GM12873 (cell line): Measurements from ENCODE around the gene KIF5A.

Source experiments
- TF ChIP-seq, protein P1 (sequence below): IDR thresholded peaks from 2 replicates; pipeline ENCODE4 v1.5.1; 2012; ENCODE audit warnings: low read depth, mild to moderate bottlenecking, moderate library complexity, low read length, control low read depth; ENCODE audit not compliant: insufficient read depth; ENCODE audit errors: missing control alignments

Gene KIF5A

DNA sequence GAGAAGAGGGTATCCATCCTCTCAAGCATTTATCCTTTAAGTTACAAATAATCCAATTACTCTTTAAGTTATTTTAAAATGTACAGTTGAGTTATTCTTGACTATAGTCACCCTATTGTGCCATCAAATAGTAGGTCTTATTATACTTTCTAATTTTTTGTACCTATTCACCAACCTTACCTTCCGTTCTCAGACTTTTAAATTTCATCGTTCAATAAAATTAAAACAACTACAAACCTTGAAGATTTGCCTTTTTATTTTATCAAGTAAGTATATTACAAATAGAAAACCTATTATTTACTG, 1.9 kb upstream of the KIF5A start:
- TF ChIP-seq, protein P1, sequence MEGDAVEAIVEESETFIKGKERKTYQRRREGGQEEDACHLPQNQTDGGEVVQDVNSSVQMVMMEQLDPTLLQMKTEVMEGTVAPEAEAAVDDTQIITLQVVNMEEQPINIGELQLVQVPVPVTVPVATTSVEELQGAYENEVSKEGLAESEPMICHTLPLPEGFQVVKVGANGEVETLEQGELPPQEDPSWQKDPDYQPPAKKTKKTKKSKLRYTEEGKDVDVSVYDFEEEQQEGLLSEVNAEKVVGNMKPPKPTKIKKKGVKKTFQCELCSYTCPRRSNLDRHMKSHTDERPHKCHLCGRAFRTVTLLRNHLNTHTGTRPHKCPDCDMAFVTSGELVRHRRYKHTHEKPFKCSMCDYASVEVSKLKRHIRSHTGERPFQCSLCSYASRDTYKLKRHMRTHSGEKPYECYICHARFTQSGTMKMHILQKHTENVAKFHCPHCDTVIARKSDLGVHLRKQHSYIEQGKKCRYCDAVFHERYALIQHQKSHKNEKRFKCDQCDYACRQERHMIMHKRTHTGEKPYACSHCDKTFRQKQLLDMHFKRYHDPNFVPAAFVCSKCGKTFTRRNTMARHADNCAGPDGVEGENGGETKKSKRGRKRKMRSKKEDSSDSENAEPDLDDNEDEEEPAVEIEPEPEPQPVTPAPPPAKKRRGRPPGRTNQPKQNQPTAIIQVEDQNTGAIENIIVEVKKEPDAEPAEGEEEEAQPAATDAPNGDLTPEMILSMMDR: no peak

DNA sequence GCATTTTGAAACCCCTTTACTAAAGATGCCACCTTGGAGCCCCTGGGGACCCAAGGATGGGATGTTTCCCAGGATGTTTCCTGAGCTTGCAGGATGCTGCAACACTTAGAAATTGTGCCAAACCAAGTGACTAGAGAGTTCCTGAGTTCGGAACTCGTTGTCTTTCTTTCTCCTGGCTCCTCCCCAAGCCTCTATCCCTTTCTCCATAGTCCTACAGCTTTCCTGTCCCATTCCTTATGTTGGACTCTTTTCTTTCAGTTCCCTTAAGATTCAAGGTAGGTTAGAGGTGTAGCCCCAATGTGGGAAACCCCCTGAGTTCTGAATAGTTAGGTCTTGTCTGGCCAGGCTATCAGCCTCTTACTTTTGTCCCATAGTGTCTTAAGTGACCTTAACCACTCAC, 1.4 kb upstream of the KIF5A start:
- TF ChIP-seq, protein P1: no peak

DNA sequence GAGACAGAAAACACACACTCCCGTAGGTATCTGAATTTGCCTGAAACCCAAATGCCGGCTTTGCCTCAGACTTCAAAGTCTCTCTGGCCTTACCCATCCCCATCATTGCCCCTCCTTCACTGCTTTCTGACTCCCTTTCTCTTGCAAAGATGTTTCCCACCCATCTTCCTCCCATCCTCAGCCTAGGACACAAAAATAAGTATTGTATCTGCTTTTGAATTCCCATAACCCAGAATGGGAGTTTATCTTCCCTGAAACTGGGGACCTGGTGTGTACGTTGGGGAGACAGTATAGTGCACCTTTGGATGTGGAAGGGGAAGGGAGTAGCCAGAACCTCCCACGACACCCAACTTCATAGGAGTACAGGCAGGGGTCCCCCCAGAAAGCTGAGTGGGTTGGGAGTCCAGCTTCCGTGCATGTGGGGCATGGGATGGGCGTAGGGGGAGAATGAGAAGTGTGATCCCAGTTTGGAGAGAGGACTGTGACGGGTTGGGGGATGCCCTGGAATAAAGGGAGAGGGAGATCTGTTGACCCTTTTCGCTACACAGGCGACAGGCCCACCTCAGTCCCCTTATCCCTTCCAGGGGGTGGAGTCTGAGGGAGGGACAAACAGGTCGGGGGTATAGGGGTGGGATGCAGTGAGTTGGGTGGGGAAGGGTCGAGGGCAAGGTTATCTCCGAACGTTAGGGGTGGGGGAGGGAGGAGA, 488 bp upstream of the KIF5A start:
- TF ChIP-seq, protein P1: no peak

DNA sequence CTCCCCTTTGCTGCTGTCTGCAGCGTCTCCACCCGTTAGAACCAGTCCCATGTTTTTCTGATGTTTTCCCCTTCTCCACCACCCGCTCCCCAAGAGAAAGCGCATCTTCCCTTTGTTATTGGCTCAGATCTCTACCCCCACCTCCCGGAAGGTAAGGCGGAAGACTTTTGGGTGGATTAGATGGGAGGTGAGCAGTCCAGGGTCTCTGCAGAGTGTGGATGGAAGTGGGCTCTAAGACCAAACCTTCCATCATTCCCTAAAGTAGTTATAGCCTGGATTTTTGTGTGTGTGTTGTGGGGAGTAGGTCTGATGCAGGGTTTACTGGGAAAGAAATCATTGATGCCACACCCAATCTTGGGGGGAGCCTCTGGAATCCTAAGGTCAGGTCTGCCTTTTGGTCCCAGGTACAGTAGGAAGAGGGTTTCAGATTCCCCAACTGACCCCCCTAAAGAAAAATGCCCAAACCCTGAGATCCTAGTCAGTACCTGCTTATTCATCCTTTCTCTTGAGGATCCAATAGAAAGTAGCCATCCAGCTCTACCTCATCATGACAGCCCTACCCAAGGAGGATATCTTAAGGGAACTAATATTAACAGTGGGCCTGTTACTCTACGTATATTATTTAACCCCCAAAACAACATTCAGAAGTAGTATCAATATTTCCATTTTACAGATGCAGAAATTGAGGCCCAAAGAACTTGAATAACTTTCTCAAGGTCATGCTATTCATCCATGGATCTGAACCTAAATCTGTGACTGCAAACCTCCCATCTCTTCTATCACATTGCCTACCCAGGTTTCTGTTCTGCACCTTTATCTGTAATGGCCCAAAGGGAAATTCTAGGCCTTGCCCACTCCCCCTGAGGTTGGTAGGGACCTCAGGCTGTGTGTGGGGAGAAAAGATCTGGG, 1.1 kb downstream of the KIF5A start:
- TF ChIP-seq, protein P1: no peak

DNA sequence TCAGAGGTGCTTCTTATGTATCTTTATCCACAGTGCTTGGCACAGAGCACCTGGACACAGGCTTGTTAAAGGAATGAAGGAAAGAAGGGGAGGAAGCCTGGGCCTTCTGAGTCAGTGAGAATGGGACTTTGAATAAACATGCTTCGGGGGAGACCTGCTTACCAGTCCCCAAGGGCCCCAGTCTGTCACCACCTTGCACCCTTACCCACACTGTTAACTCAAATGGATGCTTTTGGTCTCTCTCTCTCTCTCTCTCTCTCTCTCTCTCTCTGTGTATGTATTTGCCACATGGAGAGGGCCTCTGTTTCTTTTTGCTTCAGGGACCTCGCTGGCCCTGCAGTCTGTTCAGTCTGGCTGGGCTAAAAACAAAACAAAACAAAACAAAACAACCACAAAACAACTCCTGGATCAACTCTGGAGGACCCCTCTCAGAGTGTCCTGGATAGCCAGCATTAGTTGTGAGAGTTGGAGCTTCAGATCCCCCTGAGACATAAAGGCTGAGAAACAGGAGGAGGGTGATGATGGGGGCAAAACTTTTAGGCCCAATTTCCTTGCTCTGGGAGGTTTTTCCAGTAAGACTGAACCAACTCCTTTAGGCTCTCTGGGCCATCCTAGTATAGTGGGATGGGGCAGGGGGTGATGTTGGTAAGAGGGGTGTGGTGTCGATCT, 1.9 kb downstream of the KIF5A start:
- TF ChIP-seq, protein P1: no peak

DNA sequence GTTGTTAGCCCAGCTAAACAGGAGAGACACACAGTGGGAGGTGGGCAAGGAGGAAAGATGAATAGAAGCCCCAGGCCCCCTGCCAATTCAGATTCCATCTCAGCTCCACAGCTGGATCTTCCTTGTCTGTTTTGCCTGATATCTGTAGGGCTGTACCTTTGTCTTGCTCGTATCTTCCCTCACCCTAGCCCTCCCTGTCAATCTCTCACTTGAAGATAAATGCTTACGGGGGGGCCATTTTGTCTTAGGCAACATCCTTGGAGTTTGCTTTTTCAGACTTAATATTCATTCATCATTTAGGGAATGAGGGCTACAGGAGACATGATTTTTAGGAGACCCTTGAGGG, 2.4 kb downstream of the KIF5A start:
- TF ChIP-seq, protein P1: no peak

DNA sequence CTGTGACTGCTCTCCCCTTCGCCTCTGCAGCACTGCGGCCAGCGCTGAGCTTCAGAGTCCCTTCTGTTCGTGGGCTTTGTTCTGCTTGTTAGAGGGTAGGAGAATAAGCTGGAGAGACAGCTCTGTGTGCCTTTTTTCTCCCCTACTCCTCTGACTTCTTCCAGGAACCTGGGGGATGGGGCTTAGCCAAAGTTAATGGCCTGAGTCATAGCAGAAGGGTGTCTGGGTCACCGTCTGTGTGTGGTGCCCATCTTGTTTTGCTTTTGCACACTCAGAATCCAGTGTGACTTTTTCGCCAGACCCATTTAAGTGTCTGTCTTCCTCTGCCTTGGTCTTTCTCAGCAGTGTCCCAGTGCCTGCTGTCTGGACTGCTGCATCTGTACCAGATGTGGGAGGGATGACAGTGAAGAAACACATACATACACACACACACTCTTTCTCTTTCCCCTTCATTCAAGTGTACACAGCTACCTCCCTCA, 3.0 kb downstream of the KIF5A start:
- TF ChIP-seq, protein P1: no peak
